Activated B cell treated with CpG ODN at 0.5 μM for 24 hours (primary cell): ENCODE data around the gene APOA4. TPM values are rescaled to one million over a fixed set of nuclear protein-coding genes. Genes with fewer than 3 reads are reported as not detected.
A peak's percentile ranks its signal among the peaks of the same experiment; 100 is the strongest.

Source experiments
- ATAC-seq: fragments of 200-7000 bp; cut with Tn5 transposase; one replicate; pipeline ENCODE4 v1.10.0; 2021; ENCODE audit warnings: low read depth, mild to moderate bottlenecking, moderate library complexity
- CTCF ChIA-PET: fragments of 350-600 bp; sonication (Branson Sonifier 250); formaldehyde crosslinking; loops from one replicate; lab custom pipeline; 2021; ENCODE audit warnings: antibody characterized with exemption; lab: Charles Lee
- POLR2A ChIA-PET: fragments of 350-600 bp; sonication (Branson Sonifier 250); formaldehyde crosslinking; loops from one replicate; lab custom pipeline; 2021; ENCODE audit warnings: antibody characterized with exemption; lab: Charles Lee
- DNase-seq: peaks from one replicate; pipeline ENCODE4 v3.0.0; 2022
- H3K27ac Mint-ChIP-seq: one replicate; pipeline ENCODE4 v1.8.0; 2020; ENCODE audit warnings: mixed read lengths
- H3K27me3 Mint-ChIP-seq: one replicate; pipeline ENCODE4 v1.8.0; 2021; ENCODE audit warnings: mixed read lengths
- H3K36me3 Mint-ChIP-seq: one replicate; pipeline ENCODE4 v1.8.0; 2021; ENCODE audit warnings: low read depth, mixed read lengths
- H3K4me1 Mint-ChIP-seq: one replicate; pipeline ENCODE4 v1.8.0; 2021; ENCODE audit warnings: mixed read lengths
- H3K4me3 Mint-ChIP-seq: one replicate; pipeline ENCODE4 v1.8.0; 2020; ENCODE audit warnings: mild to moderate bottlenecking, mixed read lengths
- H3K9me3 Mint-ChIP-seq: one replicate; pipeline ENCODE4 v1.8.0; 2020; ENCODE audit warnings: mixed read lengths
- CTCF ChIP-seq: fragments of 200-600 bp; IDR thresholded peaks from one replicate; pipeline ENCODE4 v1.8.0; 2022; ENCODE audit warnings: antibody characterized with exemption, mild to moderate bottlenecking
- intact Hi-C: fragments of 100-400 bp; cut with micrococcal nuclease; formaldehyde crosslinking; loops from one replicate; pipeline ENCODE4 v1.15.1; 2024
- total RNA-seq: library from RNA; stranded (reverse); gene quantifications from 2 replicates; pipeline ENCODE4 v1.2.3, GENCODE V29; 2022

APOA4 gene
- total RNA-seq, 1 donor from 2014 or later, result not detected

GRCh38 chr11:116851626-116852025, 28.5 kb upstream of the APOA4 start:
- ATAC-seq (no peak), DNase-seq (no peak)
- CTCF ChIA-PET, result interaction anchor here (3.1 kb wide), 1 partner anchor 16 kb away, joined by 15 read pairs; no protein-coding TSS in a partner anchor
- no peak overlapping the region for H3K27ac Mint-ChIP-seq
- H3K27me3 Mint-ChIP-seq, result no peaks in the 10 kb centered on the region
- POLR2A ChIA-PET, result no interaction called here
- H3K4me1 Mint-ChIP-seq, result peaks cover 55% of the 10 kb centered on the region
- H3K4me3 Mint-ChIP-seq, result peak overlapping the region; percentile 13
- intact Hi-C loops, result loop anchor here (2.0 to 5.0 kb wide), 3 partner anchors 15 to 79 kb away; partner anchors contain the start of genes APOA1, BUD13 and ZPR1
- peaks cover 62% of the 10 kb centered on the region for H3K36me3 Mint-ChIP-seq
- no peak for TF ChIP-seq CTCF
- no peaks in the 10 kb centered on the region for H3K9me3 Mint-ChIP-seq

DNA sequence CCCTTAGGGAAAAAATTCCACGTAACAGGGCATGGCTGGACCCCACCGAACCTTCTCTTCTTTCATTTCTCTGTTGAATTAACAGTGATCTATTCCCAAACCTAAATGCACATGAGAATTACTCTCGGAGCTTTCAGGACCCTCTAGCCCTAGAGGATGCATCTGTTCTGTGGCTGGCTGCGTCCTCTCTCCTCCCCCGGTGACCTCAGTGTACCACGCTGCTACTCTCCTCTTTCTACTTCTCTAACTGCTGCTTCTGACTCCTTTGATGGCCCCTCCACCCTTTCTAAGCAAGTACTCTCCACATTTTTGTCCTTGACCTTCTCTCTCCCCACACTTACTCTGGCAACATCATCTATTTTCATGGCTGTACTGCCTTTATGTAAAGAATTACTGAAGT, 26.4 kb upstream of the APOA4 start:
- Mint-ChIP-seq H3K9me3 (no peaks in the 10 kb centered on the region), H3K27me3 (no peaks in the 10 kb centered on the region), H3K4me1 (peaks cover 44% of the 10 kb centered on the region), H3K27ac (no peak overlapping the region), H3K36me3 (peaks cover 65% of the 10 kb centered on the region), H3K4me3 (no peak overlapping the region)
- DNase-seq, result no peak
- ChIA-PET CTCF (interaction anchor here (0.6 kb wide), 1 partner anchor 14 kb away, joined by 3 read pairs; no protein-coding TSS in a partner anchor), POLR2A (no interaction called here)
- TF ChIP-seq CTCF, result no peak
- ATAC-seq, result no peak
- intact Hi-C loops, result no loop called here

DNA sequence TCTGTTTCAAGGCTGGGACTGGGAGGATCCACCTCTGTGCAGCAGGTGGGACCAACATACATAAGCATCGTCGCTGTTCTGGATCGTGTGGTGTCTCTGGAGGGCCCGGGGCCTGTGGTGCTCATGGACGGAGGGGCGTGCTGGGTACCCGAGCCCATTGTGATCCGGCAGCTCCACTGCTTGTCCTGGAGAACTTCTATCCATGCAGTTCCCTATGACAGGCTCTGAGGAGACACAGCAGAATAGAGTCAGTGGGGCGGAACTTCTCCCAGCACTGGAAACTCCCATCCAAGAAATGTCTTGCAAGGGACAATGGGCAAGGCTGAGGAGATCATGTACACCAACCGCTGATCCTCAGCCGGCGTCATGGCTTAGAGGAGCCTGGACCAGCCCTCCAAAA, 26.0 kb upstream of the APOA4 start:
- Mint-ChIP-seq H3K4me3 (no peak overlapping the region), H3K27ac (no peak overlapping the region), H3K27me3 (no peaks in the 10 kb centered on the region), H3K9me3 (no peaks in the 10 kb centered on the region), H3K4me1 (peaks cover 40% of the 10 kb centered on the region), H3K36me3 (peaks cover 63% of the 10 kb centered on the region)
- DNase-seq (no peak), ATAC-seq (no peak)
- intact Hi-C loops, result no loop called here
- no peak for TF ChIP-seq CTCF
- CTCF ChIA-PET, result interaction anchor here (0.6 to 1.5 kb wide), 2 partner anchors 13 kb away, joined by 3 to 5 read pairs; no protein-coding TSS in a partner anchor
- POLR2A ChIA-PET, result no interaction called here

- ChIA-PET CTCF (interaction anchor here (1.5 kb wide), 1 partner anchor 12 kb away, joined by 5 read pairs; no protein-coding TSS in a partner anchor), POLR2A (no interaction called here)
- no peak overlapping the region for H3K4me3 Mint-ChIP-seq
- no peaks in the 10 kb centered on the region for H3K9me3 Mint-ChIP-seq
- intact Hi-C loops, result no loop called here
- DNase-seq (no peak), ATAC-seq (no peak)
- H3K27me3 Mint-ChIP-seq, result no peaks in the 10 kb centered on the region
- TF ChIP-seq CTCF, result no peak
- no peak overlapping the region for H3K27ac Mint-ChIP-seq
- peaks cover 70% of the 10 kb centered on the region for H3K36me3 Mint-ChIP-seq
- H3K4me1 Mint-ChIP-seq, result peaks cover 25% of the 10 kb centered on the region
These were observed 24.5 kb upstream of the APOA4 start for GRCh38 chr11:116847612-116848011.

- CTCF ChIA-PET, result interaction anchor here (0.6 kb wide), 1 partner anchor 261 kb away, joined by 3 read pairs; no protein-coding TSS in a partner anchor
These were observed 21.6 kb upstream of the APOA4 start for GRCh38 chr11:116844722-116845121.

More at GRCh38 chr11:116844722-116845121, 21.6 kb upstream of the APOA4 start:
- intact Hi-C loops, result no loop called here
- Mint-ChIP-seq H3K4me1 (peaks cover 3% of the 10 kb centered on the region), H3K27ac (no peak overlapping the region), H3K36me3 (peaks cover 57% of the 10 kb centered on the region), H3K27me3 (no peaks in the 10 kb centered on the region), H3K9me3 (no peaks in the 10 kb centered on the region), H3K4me3 (no peak overlapping the region)
- no peak for DNase-seq
- TF ChIP-seq CTCF, result no peak
- POLR2A ChIA-PET, result no interaction called here
- ATAC-seq, result no peak
